ENCODE data around the gene FRMD3.

FRMD3 gene

GRCh38 chr9:83235526-83235925, 302.7 kb downstream of the FRMD3 start:
- Histone ChIP-seq H3K4me3 (ENCODE audit: low read depth, low read length) (no peak overlapping the region), H3K27me3 (ENCODE audit: control insufficient read depth, insufficient read depth, low read length) (no peaks in the 10 kb centered on the region), H3K4me1 (ENCODE audit: control insufficient read depth, insufficient read depth, low read length) (no peaks in the 10 kb centered on the region), H3K9me3 (ENCODE audit: control insufficient read depth, insufficient read depth, low read length) (no peaks in the 10 kb centered on the region), H3K36me3 (ENCODE audit: control insufficient read depth, insufficient read depth, low read length) (no peaks in the 10 kb centered on the region), H3K9ac (ENCODE audit: low read depth, low read length) (no peak overlapping the region)

- no peaks in the 10 kb centered on the region for H3K4me1 ChIP-seq (ENCODE audit: control insufficient read depth, insufficient read depth, low read length)
- H3K4me3 ChIP-seq (ENCODE audit: low read depth, low read length), result no peak overlapping the region
- H3K9ac ChIP-seq (ENCODE audit: low read depth, low read length), result no peak overlapping the region
- H3K36me3 ChIP-seq (ENCODE audit: control insufficient read depth, insufficient read depth, low read length), result no peaks in the 10 kb centered on the region
- no peaks in the 10 kb centered on the region for H3K27me3 ChIP-seq (ENCODE audit: control insufficient read depth, insufficient read depth, low read length)
- no peaks in the 10 kb centered on the region for H3K9me3 ChIP-seq (ENCODE audit: control insufficient read depth, insufficient read depth, low read length)
Observed at GRCh38 chr9:83234541-83234940, 303.7 kb downstream of the FRMD3 start.

- Histone ChIP-seq H3K27me3 (ENCODE audit: control insufficient read depth, insufficient read depth, low read length) (no peaks in the 10 kb centered on the region), H3K4me3 (ENCODE audit: low read depth, low read length) (no peak overlapping the region), H3K9ac (ENCODE audit: low read depth, low read length) (no peak overlapping the region), H3K4me1 (ENCODE audit: control insufficient read depth, insufficient read depth, low read length) (no peaks in the 10 kb centered on the region), H3K9me3 (ENCODE audit: control insufficient read depth, insufficient read depth, low read length) (no peaks in the 10 kb centered on the region), H3K36me3 (ENCODE audit: control insufficient read depth, insufficient read depth, low read length) (no peaks in the 10 kb centered on the region)
Observed at GRCh38 chr9:83233647-83234046, 304.6 kb downstream of the FRMD3 start.

GRCh38 chr9:83231039-83231438, 307.2 kb downstream of the FRMD3 start:
- Histone ChIP-seq H3K36me3 (ENCODE audit: control insufficient read depth, insufficient read depth, low read length) (no peaks in the 10 kb centered on the region), H3K4me3 (ENCODE audit: low read depth, low read length) (no peak overlapping the region), H3K4me1 (ENCODE audit: control insufficient read depth, insufficient read depth, low read length) (no peaks in the 10 kb centered on the region), H3K27me3 (ENCODE audit: control insufficient read depth, insufficient read depth, low read length) (no peaks in the 10 kb centered on the region), H3K9ac (ENCODE audit: low read depth, low read length) (no peak overlapping the region), H3K9me3 (ENCODE audit: control insufficient read depth, insufficient read depth, low read length) (no peaks in the 10 kb centered on the region)

GRCh38 chr9:83220730-83221129, 317.5 kb downstream of the FRMD3 start:
- Histone ChIP-seq H3K9ac (ENCODE audit: low read depth, low read length) (no peak overlapping the region), H3K9me3 (ENCODE audit: control insufficient read depth, insufficient read depth, low read length) (no peaks in the 10 kb centered on the region), H3K4me3 (ENCODE audit: low read depth, low read length) (no peak overlapping the region), H3K36me3 (ENCODE audit: control insufficient read depth, insufficient read depth, low read length) (no peaks in the 10 kb centered on the region), H3K4me1 (ENCODE audit: control insufficient read depth, insufficient read depth, low read length) (no peaks in the 10 kb centered on the region), H3K27me3 (ENCODE audit: control insufficient read depth, insufficient read depth, low read length) (no peaks in the 10 kb centered on the region)

GRCh38 chr9:83219924-83220438, 318.2 kb downstream of the FRMD3 start:
- Histone ChIP-seq H3K4me3 (ENCODE audit: low read depth, low read length) (peak overlapping the region; percentile 77), H3K4me1 (ENCODE audit: control insufficient read depth, insufficient read depth, low read length) (no peaks in the 10 kb centered on the region), H3K27me3 (ENCODE audit: control insufficient read depth, insufficient read depth, low read length) (no peaks in the 10 kb centered on the region), H3K36me3 (ENCODE audit: control insufficient read depth, insufficient read depth, low read length) (no peaks in the 10 kb centered on the region), H3K9ac (ENCODE audit: low read depth, low read length) (no peak overlapping the region), H3K9me3 (ENCODE audit: control insufficient read depth, insufficient read depth, low read length) (no peaks in the 10 kb centered on the region)

GRCh38 chr9:83219154-83219923, 318.9 kb downstream of the FRMD3 start:
- Histone ChIP-seq H3K9ac (ENCODE audit: low read depth, low read length) (peak overlapping the region; percentile 28), H3K27me3 (ENCODE audit: control insufficient read depth, insufficient read depth, low read length) (no peaks in the 10 kb centered on the region), H3K9me3 (ENCODE audit: control insufficient read depth, insufficient read depth, low read length) (no peaks in the 10 kb centered on the region), H3K36me3 (ENCODE audit: control insufficient read depth, insufficient read depth, low read length) (no peaks in the 10 kb centered on the region), H3K4me3 (ENCODE audit: low read depth, low read length) (peak overlapping the region; percentile 77), H3K4me1 (ENCODE audit: control insufficient read depth, insufficient read depth, low read length) (no peaks in the 10 kb centered on the region)

GRCh38 chr9:83218411-83219090, 319.6 kb downstream of the FRMD3 start:
- H3K36me3 ChIP-seq (ENCODE audit: control insufficient read depth, insufficient read depth, low read length), result no peaks in the 10 kb centered on the region
- H3K4me3 ChIP-seq (ENCODE audit: low read depth, low read length), result no peak overlapping the region
- no peaks in the 10 kb centered on the region for H3K9me3 ChIP-seq (ENCODE audit: control insufficient read depth, insufficient read depth, low read length)
- no peaks in the 10 kb centered on the region for H3K4me1 ChIP-seq (ENCODE audit: control insufficient read depth, insufficient read depth, low read length)
- H3K27me3 ChIP-seq (ENCODE audit: control insufficient read depth, insufficient read depth, low read length), result no peaks in the 10 kb centered on the region
- H3K9ac ChIP-seq (ENCODE audit: low read depth, low read length), result no peak overlapping the region

GRCh38 chr9:83209188-83209731, 328.9 kb downstream of the FRMD3 start:
- H3K27me3 ChIP-seq (ENCODE audit: control insufficient read depth, insufficient read depth, low read length), result no peaks in the 10 kb centered on the region
- no peaks in the 10 kb centered on the region for H3K36me3 ChIP-seq (ENCODE audit: control insufficient read depth, insufficient read depth, low read length)
- no peak overlapping the region for H3K4me3 ChIP-seq (ENCODE audit: low read depth, low read length)
- no peak overlapping the region for H3K9ac ChIP-seq (ENCODE audit: low read depth, low read length)
- H3K4me1 ChIP-seq (ENCODE audit: control insufficient read depth, insufficient read depth, low read length), result no peaks in the 10 kb centered on the region
- H3K9me3 ChIP-seq (ENCODE audit: control insufficient read depth, insufficient read depth, low read length), result no peaks in the 10 kb centered on the region

- Histone ChIP-seq H3K4me3 (ENCODE audit: low read depth, low read length) (no peak overlapping the region), H3K4me1 (ENCODE audit: control insufficient read depth, insufficient read depth, low read length) (no peaks in the 10 kb centered on the region), H3K36me3 (ENCODE audit: control insufficient read depth, insufficient read depth, low read length) (no peaks in the 10 kb centered on the region), H3K27me3 (ENCODE audit: control insufficient read depth, insufficient read depth, low read length) (no peaks in the 10 kb centered on the region), H3K9me3 (ENCODE audit: control insufficient read depth, insufficient read depth, low read length) (no peaks in the 10 kb centered on the region), H3K9ac (ENCODE audit: low read depth, low read length) (no peak overlapping the region)
Observed at GRCh38 chr9:83208065-83208850, 329.9 kb downstream of the FRMD3 start.

GRCh38 chr9:83204047-83204446, 334.2 kb downstream of the FRMD3 start:
- H3K4me3 ChIP-seq (ENCODE audit: low read depth, low read length), result no peak overlapping the region
- no peaks in the 10 kb centered on the region for H3K4me1 ChIP-seq (ENCODE audit: control insufficient read depth, insufficient read depth, low read length)
- H3K36me3 ChIP-seq (ENCODE audit: control insufficient read depth, insufficient read depth, low read length), result no peaks in the 10 kb centered on the region
- no peak overlapping the region for H3K9ac ChIP-seq (ENCODE audit: low read depth, low read length)
- no peaks in the 10 kb centered on the region for H3K9me3 ChIP-seq (ENCODE audit: control insufficient read depth, insufficient read depth, low read length)
- H3K27me3 ChIP-seq (ENCODE audit: control insufficient read depth, insufficient read depth, low read length), result no peaks in the 10 kb centered on the region
